SU-DHL-6 (cell line): ENCODE data around the gene AQP10.

ENCODE experiments used
- H2AFZ ChIP-seq: fragments of 200-600 bp; sonication (generic); 2 replicates; pipeline ENCODE4 v1.6.1; 2014; ENCODE audit warnings: low read depth, mild to moderate bottlenecking, moderate library complexity, mixed read lengths, antibody characterized with exemption, low read length; ENCODE audit not compliant: severe bottlenecking
- H3F3A ChIP-seq: fragments of 200-600 bp; shearing (Covaris generic); 2 replicates; pipeline ENCODE4 v1.6.0; 2016; ENCODE audit warnings: antibody characterized with exemption, mild to moderate bottlenecking; ENCODE audit not compliant: insufficient read depth
- H3K27ac ChIP-seq: fragments of 200-600 bp; sonication (generic); 2 replicates; pipeline ENCODE4 v1.5.1; 2016; ENCODE audit warnings: low read depth, mild to moderate bottlenecking, low read length, moderate library complexity, mixed read lengths
- H3K27me3 ChIP-seq: fragments of 200-600 bp; sonication (generic), shearing (Covaris generic); 2 replicates; pipeline ENCODE4 v1.6.0; 2014; ENCODE audit warnings: mild to moderate bottlenecking, low read length
- H3K36me3 ChIP-seq: fragments of 200-600 bp; sonication (generic); 2 replicates; pipeline ENCODE4 v1.6.1; 2014; ENCODE audit warnings: mild to moderate bottlenecking, low read length, mixed read lengths
- H3K4me2 ChIP-seq: fragments of 300-600, 200-600 bp; shearing (Covaris generic), sonication (generic); 2 replicates; pipeline ENCODE4 v1.6.0; 2014; ENCODE audit warnings: low read length, low read depth, mild to moderate bottlenecking; ENCODE audit not compliant: poor library complexity, severe bottlenecking
- H3K4me3 ChIP-seq: fragments of 200-600 bp; sonication (generic); 2 replicates; pipeline ENCODE4 v1.5.1; 2014; ENCODE audit warnings: antibody characterized with exemption, low read length, mild to moderate bottlenecking, mixed read lengths; ENCODE audit not compliant: insufficient read depth, poor library complexity, severe bottlenecking
- H3K79me2 ChIP-seq: fragments of 200-600 bp; sonication (generic); 2 replicates; pipeline ENCODE4 v1.6.1; 2014; ENCODE audit warnings: mild to moderate bottlenecking, low read length, moderate library complexity; ENCODE audit not compliant: insufficient read depth
- H3K9ac ChIP-seq: fragments of 200-600 bp; sonication (generic); 2 replicates; pipeline ENCODE4 v1.7.0; 2014; ENCODE audit warnings: mild to moderate bottlenecking, low read length
- H3K9me2 ChIP-seq: fragments of 200-600 bp; sonication (generic); replicated peaks from 2 replicates; pipeline ENCODE4 v1.6.1; 2014; ENCODE audit warnings: low read length; ENCODE audit not compliant: insufficient read depth
- H3K9me3 ChIP-seq: fragments of 200-600 bp; sonication (generic); 2 replicates; pipeline ENCODE4 v1.6.1; 2014; ENCODE audit warnings: low read length, mixed read lengths; ENCODE audit not compliant: insufficient read depth
- H4K20me1 ChIP-seq: fragments of 200-600 bp; sonication (generic); 2 replicates; pipeline ENCODE4 v1.6.1; 2014; ENCODE audit warnings: low read depth, mild to moderate bottlenecking, antibody characterized with exemption, low read length, moderate library complexity, mixed read lengths
- EZH2phosphoT487 ChIP-seq: fragments of 200-600 bp; sonication (generic), shearing (Covaris generic); conservative IDR thresholded peaks from 2 replicates; pipeline ENCODE4 v1.6.1; 2018; ENCODE audit warnings: mild to moderate bottlenecking, antibody characterized with exemption, low read length, moderate library complexity, mixed read lengths
- TF ChIP-seq, protein P1 (sequence below): fragments of 200-600 bp; sonication (generic); IDR thresholded peaks from one replicate; pipeline ENCODE4 v1.5.1; 2017; ENCODE audit warnings: antibody characterized with exemption, mild to moderate bottlenecking, low read length, moderate library complexity; ENCODE audit not compliant: insufficient read depth, poor library complexity, severe bottlenecking

AQP10 gene

DNA sequence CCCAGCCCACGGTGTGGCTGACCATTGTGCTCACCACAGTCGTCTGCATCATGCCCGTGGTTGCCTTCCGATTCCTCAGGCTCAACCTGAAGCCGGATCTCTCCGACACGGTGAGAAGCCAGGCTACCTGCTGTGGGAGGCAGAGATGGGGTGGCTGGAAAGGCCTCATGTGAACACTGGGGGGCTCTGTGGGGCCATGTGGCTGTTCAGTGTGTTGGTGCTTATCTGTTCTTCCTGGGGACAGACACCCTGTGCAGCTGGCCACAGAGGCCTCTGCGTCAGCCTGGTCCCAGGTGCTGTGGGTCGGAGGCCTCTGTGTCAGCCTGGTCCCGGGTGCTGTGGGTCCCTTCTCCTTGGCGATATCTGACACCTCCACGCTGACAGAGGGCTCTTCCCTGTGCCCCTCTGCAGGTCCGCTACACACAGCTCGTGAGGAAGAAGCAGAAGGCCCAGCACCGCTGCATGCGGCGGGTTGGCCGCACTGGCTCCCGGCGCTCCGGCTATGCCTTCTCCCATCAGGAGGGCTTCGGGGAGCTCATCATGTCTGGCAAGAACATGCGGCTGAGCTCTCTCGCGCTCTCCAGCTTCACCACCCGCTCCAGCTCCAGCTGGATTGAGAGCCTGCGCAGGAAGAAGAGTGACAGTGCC lies 27.7 kb downstream of the AQP10 start:
- no peaks in the 10 kb centered on the region for H3K79me2 ChIP-seq
- H3K9ac ChIP-seq = no peak overlapping the region
- no peaks in the 10 kb centered on the region for H3F3A ChIP-seq
- no peak overlapping the region for H2AFZ ChIP-seq
- H3K4me3 ChIP-seq = no peak overlapping the region
- H3K9me3 ChIP-seq = no peaks in the 10 kb centered on the region
- TF ChIP-seq EZH2phosphoT487 = no peak
- TF ChIP-seq, protein P1, sequence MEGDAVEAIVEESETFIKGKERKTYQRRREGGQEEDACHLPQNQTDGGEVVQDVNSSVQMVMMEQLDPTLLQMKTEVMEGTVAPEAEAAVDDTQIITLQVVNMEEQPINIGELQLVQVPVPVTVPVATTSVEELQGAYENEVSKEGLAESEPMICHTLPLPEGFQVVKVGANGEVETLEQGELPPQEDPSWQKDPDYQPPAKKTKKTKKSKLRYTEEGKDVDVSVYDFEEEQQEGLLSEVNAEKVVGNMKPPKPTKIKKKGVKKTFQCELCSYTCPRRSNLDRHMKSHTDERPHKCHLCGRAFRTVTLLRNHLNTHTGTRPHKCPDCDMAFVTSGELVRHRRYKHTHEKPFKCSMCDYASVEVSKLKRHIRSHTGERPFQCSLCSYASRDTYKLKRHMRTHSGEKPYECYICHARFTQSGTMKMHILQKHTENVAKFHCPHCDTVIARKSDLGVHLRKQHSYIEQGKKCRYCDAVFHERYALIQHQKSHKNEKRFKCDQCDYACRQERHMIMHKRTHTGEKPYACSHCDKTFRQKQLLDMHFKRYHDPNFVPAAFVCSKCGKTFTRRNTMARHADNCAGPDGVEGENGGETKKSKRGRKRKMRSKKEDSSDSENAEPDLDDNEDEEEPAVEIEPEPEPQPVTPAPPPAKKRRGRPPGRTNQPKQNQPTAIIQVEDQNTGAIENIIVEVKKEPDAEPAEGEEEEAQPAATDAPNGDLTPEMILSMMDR = no peak
- H3K9me2 ChIP-seq = no peaks in the 10 kb centered on the region
- no peaks in the 10 kb centered on the region for H3K36me3 ChIP-seq
- H4K20me1 ChIP-seq = no peaks in the 10 kb centered on the region
- H3K27ac ChIP-seq = no peak overlapping the region
- no peak overlapping the region for H3K4me2 ChIP-seq
- H3K27me3 ChIP-seq = no peaks in the 10 kb centered on the region

DNA sequence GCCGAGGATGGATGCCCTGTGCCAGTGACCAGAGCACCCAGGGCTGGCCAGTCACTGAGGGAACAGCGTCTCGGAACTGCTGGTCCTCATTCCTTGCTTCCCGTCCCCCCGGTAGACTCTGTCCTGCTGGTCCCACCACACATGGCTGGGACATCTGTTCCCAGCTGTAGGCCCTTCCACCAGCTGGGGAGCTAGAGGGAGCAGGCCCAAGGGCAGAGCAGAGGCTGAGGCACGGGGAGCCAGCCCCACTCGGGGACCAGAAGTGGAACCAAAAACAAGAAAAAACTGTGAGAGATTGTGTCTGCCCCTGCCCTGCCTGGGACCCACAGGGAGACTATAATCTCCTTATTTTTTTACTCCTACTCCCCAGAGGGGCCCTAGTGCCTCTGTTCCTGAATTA lies 28.2 kb downstream of the AQP10 start:
- no peaks in the 10 kb centered on the region for H3F3A ChIP-seq
- H3K36me3 ChIP-seq = no peaks in the 10 kb centered on the region
- H3K79me2 ChIP-seq = no peaks in the 10 kb centered on the region
- H3K9me3 ChIP-seq = no peaks in the 10 kb centered on the region
- no peak overlapping the region for H3K9ac ChIP-seq
- H3K9me2 ChIP-seq = no peaks in the 10 kb centered on the region
- no peaks in the 10 kb centered on the region for H4K20me1 ChIP-seq
- H3K4me3 ChIP-seq = no peak overlapping the region
- H3K27me3 ChIP-seq = no peaks in the 10 kb centered on the region
- no peak overlapping the region for H2AFZ ChIP-seq
- no peak overlapping the region for H3K27ac ChIP-seq
- TF ChIP-seq, protein P1 = no peak
- TF ChIP-seq EZH2phosphoT487 = no peak
- no peak overlapping the region for H3K4me2 ChIP-seq

DNA sequence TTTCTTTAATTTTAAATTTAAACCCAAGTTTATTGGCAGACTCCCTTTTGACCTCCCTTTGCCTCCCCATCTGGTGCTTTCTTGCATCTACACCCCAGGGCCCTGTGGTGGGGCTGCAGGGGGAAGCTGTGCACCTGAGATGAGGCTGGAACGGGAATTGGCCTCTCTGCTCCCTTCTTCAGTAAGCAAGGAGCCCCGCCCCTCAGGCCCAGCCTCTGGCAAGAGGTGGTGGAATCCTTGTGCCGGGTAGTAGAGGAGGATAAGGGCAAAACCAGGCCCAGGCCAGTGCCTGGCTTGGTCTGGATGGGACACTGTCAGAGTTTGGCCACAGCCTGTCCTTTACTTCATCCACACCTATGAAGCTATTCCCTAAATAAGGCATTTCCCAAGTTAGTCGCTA lies 29.5 kb downstream of the AQP10 start:
- Histone ChIP-seq H3K4me3 (no peak overlapping the region), H3K9me2 (no peaks in the 10 kb centered on the region), H3K9ac (no peak overlapping the region), H3K27ac (no peak overlapping the region), H3F3A (no peaks in the 10 kb centered on the region), H3K27me3 (no peaks in the 10 kb centered on the region), H3K36me3 (no peaks in the 10 kb centered on the region), H3K4me2 (no peak overlapping the region), H3K9me3 (no peaks in the 10 kb centered on the region), H4K20me1 (no peaks in the 10 kb centered on the region), H3K79me2 (no peaks in the 10 kb centered on the region), H2AFZ (no peak overlapping the region)
- no peak for TF ChIP-seq EZH2phosphoT487
- TF ChIP-seq, protein P1 = no peak
